Karpas-422 (cell line): ENCODE measurements around the gene P2RX5. TPM values are rescaled to one million over a fixed set of nuclear protein-coding genes. Genes with fewer than 3 reads are reported as not detected.

Experiments used
- DNase-seq: peaks from one replicate; pipeline ENCODE4 v3.0.0-alpha.2; 2015
- H2AFZ ChIP-seq: fragments of 200-600 bp; sonication (generic); 2 replicates; pipeline ENCODE4 v1.6.1; 2014; ENCODE audit warnings: antibody characterized with exemption, low read length, mixed read lengths
- H3K27ac ChIP-seq: fragments of 200-600 bp; sonication (generic); 2 replicates; pipeline ENCODE4 v1.5.1; 2014; ENCODE audit warnings: mild to moderate bottlenecking, low read length, moderate library complexity
- H3K27me3 ChIP-seq: fragments of 200-600 bp; sonication (generic); 2 replicates; pipeline ENCODE4 v1.6.1; 2014; ENCODE audit warnings: low read length, mixed read lengths
- H3K36me3 ChIP-seq: fragments of 200-600 bp; sonication (generic); 2 replicates; pipeline ENCODE4 v1.6.1; 2014; ENCODE audit warnings: low read length, mixed read lengths; ENCODE audit not compliant: insufficient read depth
- H3K4me1 ChIP-seq: fragments of 200-600 bp; sonication (generic); 2 replicates; pipeline ENCODE4 v1.6.1; 2014; ENCODE audit warnings: mild to moderate bottlenecking, low read length, mixed read lengths
- H3K4me2 ChIP-seq: fragments of 200-600 bp; sonication (generic); 2 replicates; pipeline ENCODE4 v1.6.1; 2014; ENCODE audit warnings: low read length, low read depth, mild to moderate bottlenecking; ENCODE audit not compliant: poor library complexity, severe bottlenecking
- H3K4me3 ChIP-seq: fragments of 200-600 bp; sonication (generic); 2 replicates; pipeline ENCODE4 v1.5.1; 2014; ENCODE audit warnings: mild to moderate bottlenecking, antibody characterized with exemption, low read length, mixed read lengths
- H3K79me2 ChIP-seq: fragments of 200-600 bp; sonication (generic); 2 replicates; pipeline ENCODE4 v1.6.1; 2014; ENCODE audit warnings: mild to moderate bottlenecking, low read length, mixed read lengths
- H3K9ac ChIP-seq: fragments of 200-600 bp; sonication (generic); 2 replicates; pipeline ENCODE4 v1.6.0; 2014; ENCODE audit warnings: low read length
- H3K9me2 ChIP-seq: fragments of 200-600 bp; sonication (generic), shearing (Covaris generic); replicated peaks from 2 replicates; pipeline ENCODE4 v1.6.0; 2014; ENCODE audit warnings: mild to moderate bottlenecking, low read length, moderate library complexity; ENCODE audit not compliant: insufficient read depth
- H3K9me3 ChIP-seq: fragments of 300-700, 200-600 bp; sonication (generic); 2 replicates; pipeline ENCODE4 v1.6.1; 2014; ENCODE audit warnings: low read length, mixed read lengths
- H4K20me1 ChIP-seq: fragments of 200-600 bp; sonication (generic); 2 replicates; pipeline ENCODE4 v1.6.1; 2014; ENCODE audit warnings: mild to moderate bottlenecking, antibody characterized with exemption, low read length, low read depth; ENCODE audit not compliant: insufficient read depth
- total RNA-seq: library from RNA; depleted of rRNA; stranded (reverse); fragments of >200 nt; shearing (Covaris generic); gene quantifications from 2 replicates; pipeline ENCODE4 v1.2.3, GENCODE V29; 2014; ENCODE audit warnings: low replicate concordance

P2RX5 gene
- total RNA-seq, 1 experiment from 2014 or later = 60.4 TPM

DNA sequence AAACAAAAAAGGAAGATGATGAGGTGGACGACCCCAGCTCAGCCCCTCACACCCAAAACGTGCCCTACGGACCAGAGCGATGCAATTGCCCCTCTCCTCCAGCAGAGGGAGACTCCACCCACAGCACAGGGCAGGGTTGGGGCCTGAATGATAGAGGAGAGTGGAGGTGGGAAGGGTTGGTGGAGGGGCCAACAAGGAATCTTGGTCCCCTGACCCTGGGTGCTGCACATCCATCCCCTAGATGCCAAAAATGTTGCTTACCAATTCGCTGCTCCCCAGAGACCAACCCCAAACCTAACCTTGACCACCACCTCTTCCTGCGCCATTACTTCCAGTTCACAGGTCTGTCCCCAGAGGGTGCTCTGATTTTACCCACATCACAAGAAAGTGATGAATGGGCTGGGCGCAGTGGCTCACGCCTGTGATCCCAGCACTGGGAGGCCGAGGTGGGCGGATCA, 12.9 kb downstream of the P2RX5 start:
- no peak overlapping the region for H3K4me2 ChIP-seq
- no peaks in the 10 kb centered on the region for H4K20me1 ChIP-seq
- no peaks in the 10 kb centered on the region for H3K9me3 ChIP-seq
- H3K4me3 ChIP-seq = no peak overlapping the region
- H3K27ac ChIP-seq = no peak overlapping the region
- no peaks in the 10 kb centered on the region for H3K79me2 ChIP-seq
- H3K36me3 ChIP-seq = 0 out of 2 replicates have a peak, but pooled peaks cover 4% of the 10 kb centered on the region
- no peaks in the 10 kb centered on the region for H3K27me3 ChIP-seq
- H3K9me2 ChIP-seq = no peaks in the 10 kb centered on the region
- H2AFZ ChIP-seq = no peak overlapping the region
- peaks cover 16% of the 10 kb centered on the region for H3K4me1 ChIP-seq
- DNase-seq = peak; percentile 88
- no peak overlapping the region for H3K9ac ChIP-seq

- Histone ChIP-seq H2AFZ (no peak overlapping the region), H3K9me2 (no peaks in the 10 kb centered on the region), H3K4me1 (peaks cover 13% of the 10 kb centered on the region), H3K4me3 (no peak overlapping the region), H3K79me2 (no peaks in the 10 kb centered on the region), H4K20me1 (no peaks in the 10 kb centered on the region), H3K9me3 (no peaks in the 10 kb centered on the region), H3K27me3 (no peaks in the 10 kb centered on the region), H3K9ac (no peak overlapping the region), H3K27ac (no peak overlapping the region), H3K4me2 (no peak overlapping the region), H3K36me3 (0 out of 2 replicates have a peak, but pooled peaks cover 4% of the 10 kb centered on the region)
- DNase-seq = no peak
Observed at GRCh38 chr17:3682033-3682432, 13.9 kb downstream of the P2RX5 start.

DNA sequence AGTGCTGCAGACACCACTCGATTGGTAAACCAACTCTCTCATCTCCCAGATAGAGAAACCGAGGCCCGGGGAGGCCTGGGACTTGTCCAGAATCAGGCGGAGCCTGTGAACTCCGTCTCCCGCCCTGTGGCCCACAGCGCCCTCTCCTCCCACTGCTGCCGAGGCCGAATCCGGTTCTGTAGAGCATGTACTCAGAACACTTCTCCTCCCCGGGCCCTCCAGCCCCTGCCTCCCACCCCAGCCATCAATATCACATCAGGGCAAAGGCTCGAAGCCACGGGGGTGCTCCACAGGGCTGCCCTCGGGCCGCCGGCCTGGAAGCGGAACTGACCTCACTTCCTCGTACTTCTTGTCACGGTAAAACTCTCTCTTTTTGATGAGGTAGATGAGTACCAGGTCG, 14.4 kb downstream of the P2RX5 start:
- Histone ChIP-seq H2AFZ (no peak overlapping the region), H3K4me2 (no peak overlapping the region), H3K9me2 (no peaks in the 10 kb centered on the region), H3K27ac (no peak overlapping the region), H3K36me3 (0 out of 2 replicates have a peak, but pooled peaks cover 4% of the 10 kb centered on the region), H3K79me2 (no peaks in the 10 kb centered on the region), H3K4me3 (no peak overlapping the region), H3K4me1 (peaks cover 13% of the 10 kb centered on the region), H3K27me3 (no peaks in the 10 kb centered on the region), H4K20me1 (no peaks in the 10 kb centered on the region), H3K9me3 (no peaks in the 10 kb centered on the region), H3K9ac (no peak overlapping the region)
- no peak for DNase-seq

GRCh38 chr17:3681057-3681456, 14.9 kb downstream of the P2RX5 start:
- Histone ChIP-seq H4K20me1 (no peaks in the 10 kb centered on the region), H3K9me2 (no peaks in the 10 kb centered on the region), H3K27ac (no peak overlapping the region), H3K4me2 (no peak overlapping the region), H3K79me2 (no peaks in the 10 kb centered on the region), H3K36me3 (0 out of 2 replicates have a peak, but pooled peaks cover 4% of the 10 kb centered on the region), H3K4me1 (peaks cover 13% of the 10 kb centered on the region), H2AFZ (no peak overlapping the region), H3K9ac (no peak overlapping the region), H3K4me3 (no peak overlapping the region), H3K9me3 (no peaks in the 10 kb centered on the region), H3K27me3 (no peaks in the 10 kb centered on the region)
- DNase-seq = no peak

DNA sequence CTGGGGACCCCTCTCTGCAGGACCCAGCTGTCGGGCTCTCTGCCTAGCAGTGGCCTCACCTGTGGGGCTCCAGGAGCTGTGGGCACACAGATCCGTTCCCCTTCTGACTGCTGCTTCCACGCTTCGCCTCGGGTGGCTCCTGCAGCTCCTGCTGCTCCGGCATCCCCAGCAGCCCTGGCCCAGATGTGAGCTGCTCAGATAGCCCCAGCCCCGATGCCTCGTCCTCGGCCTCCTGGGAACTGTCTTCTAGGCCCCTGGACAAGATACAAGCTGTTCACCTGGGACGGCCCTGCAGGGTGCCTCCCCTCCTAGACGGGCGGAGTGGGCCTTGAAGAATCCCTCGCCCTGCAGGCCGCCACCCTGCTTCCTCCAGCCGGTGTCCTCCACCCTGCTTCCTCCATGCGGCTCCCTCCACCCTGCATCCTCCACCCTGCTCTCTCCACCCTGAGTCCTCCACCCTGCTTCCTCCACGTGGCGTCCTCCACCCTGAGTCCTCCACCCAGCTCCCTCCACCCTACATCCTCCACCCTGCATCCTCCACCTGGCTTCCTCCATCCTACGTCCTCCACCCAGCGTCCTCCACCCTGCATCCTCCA, 16.3 kb downstream of the P2RX5 start:
- Histone ChIP-seq H3K9me3 (no peaks in the 10 kb centered on the region), H3K36me3 (0 out of 2 replicates have a peak, but pooled peaks cover 4% of the 10 kb centered on the region), H4K20me1 (no peaks in the 10 kb centered on the region), H3K4me2 (no peak overlapping the region), H3K27ac (no peak overlapping the region), H3K27me3 (no peaks in the 10 kb centered on the region), H3K79me2 (no peaks in the 10 kb centered on the region), H3K9ac (no peak overlapping the region), H2AFZ (no peak overlapping the region), H3K4me1 (peaks cover 8% of the 10 kb centered on the region), H3K4me3 (no peak overlapping the region), H3K9me2 (no peaks in the 10 kb centered on the region)
- no peak for DNase-seq

DNA sequence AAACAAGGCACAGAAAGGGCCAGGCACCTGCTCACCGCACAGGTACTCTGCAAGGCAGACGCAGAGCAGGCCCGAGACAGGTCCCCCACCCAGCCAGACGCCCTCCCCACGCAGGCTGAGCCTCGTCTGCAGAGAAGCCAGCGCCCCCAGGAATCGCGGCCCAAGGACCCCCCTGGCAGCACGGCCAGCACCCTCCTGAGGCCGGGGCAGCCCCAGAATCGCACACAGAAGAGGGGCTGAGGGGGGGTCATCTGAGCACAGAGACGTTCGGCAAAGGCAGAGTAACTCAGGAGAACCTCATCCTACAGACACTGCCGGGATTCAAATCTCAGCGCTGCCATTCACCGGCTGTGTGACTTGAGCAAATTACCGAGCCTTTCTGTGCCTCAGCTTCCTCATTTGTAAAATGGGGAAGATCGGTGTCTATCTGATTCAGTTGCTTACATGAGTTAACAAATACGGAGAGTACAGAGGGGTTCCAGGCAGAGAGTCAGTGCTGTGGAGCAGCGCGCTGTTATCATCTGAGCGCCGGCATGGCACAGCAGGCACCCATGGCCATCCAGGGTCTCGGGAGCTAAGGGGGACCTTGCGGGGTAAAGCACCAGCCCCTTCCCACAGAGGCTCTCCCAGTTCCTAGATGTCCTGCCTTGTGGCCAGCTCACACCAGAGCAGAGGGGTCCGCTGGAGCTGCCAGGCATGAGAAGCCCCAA, 17.0 kb downstream of the P2RX5 start:
- Histone ChIP-seq H3K36me3 (0 out of 2 replicates have a peak, but pooled peaks cover 4% of the 10 kb centered on the region), H3K27me3 (no peaks in the 10 kb centered on the region), H3K4me2 (no peak overlapping the region), H3K9ac (no peak overlapping the region), H3K79me2 (no peaks in the 10 kb centered on the region), H3K4me3 (no peak overlapping the region), H3K27ac (no peak overlapping the region), H3K4me1 (peaks cover 8% of the 10 kb centered on the region), H4K20me1 (no peaks in the 10 kb centered on the region), H2AFZ (no peak overlapping the region), H3K9me2 (no peaks in the 10 kb centered on the region), H3K9me3 (no peaks in the 10 kb centered on the region)
- no peak for DNase-seq

DNA sequence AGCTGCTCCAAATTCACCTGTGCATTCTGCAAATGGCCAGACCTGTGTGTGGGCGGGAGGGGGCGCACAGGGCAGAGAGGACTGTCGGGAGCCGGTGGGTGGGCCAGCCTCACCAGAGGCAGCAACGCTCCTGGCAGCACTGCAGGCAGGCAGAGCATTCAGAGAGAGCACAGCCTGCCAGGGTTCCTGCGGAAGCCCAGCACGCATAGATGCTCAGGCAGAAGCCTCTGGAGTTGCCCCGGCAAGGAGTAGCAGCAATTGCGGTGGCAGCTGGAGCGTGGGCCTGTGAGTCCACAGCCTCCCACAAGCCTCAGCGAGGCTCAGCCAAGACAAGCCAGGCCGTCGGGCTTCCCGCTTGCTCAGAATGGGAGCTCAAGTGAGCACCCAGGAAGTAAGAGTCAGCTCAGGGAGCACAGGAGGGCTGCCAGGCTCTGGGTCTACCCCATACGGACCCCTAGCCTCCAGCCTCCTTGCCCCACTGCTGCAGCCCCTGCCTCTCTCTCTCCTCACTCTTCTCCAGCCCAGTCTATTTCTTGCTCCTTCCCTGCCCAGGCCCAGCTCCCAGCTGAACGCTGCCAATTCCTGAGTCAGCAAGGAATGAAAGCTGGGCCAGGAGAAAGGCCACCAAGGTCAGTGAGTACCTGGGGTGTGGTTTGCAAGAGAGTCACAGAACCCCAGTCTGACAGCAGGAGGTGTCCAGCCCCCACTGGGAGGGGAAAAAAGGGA, 17.7 kb downstream of the P2RX5 start:
- H3K79me2 ChIP-seq = no peaks in the 10 kb centered on the region
- no peaks in the 10 kb centered on the region for H3K9me2 ChIP-seq
- no peak overlapping the region for H3K27ac ChIP-seq
- H3K4me3 ChIP-seq = no peak overlapping the region
- no peak overlapping the region for H2AFZ ChIP-seq
- no peak overlapping the region for H3K9ac ChIP-seq
- peaks cover 3% of the 10 kb centered on the region for H3K4me1 ChIP-seq
- H3K9me3 ChIP-seq = no peaks in the 10 kb centered on the region
- 0 out of 2 replicates have a peak, but pooled peaks cover 4% of the 10 kb centered on the region for H3K36me3 ChIP-seq
- H3K4me2 ChIP-seq = no peak overlapping the region
- no peaks in the 10 kb centered on the region for H3K27me3 ChIP-seq
- DNase-seq = no peak
- H4K20me1 ChIP-seq = no peaks in the 10 kb centered on the region

GRCh38 chr17:3675886-3676285, 20.1 kb downstream of the P2RX5 start:
- H3K4me3 ChIP-seq = no peak overlapping the region
- no peaks in the 10 kb centered on the region for H3K9me2 ChIP-seq
- DNase-seq = no peak
- H3K27ac ChIP-seq = no peak overlapping the region
- peaks cover 7% of the 10 kb centered on the region; the same call in 1 of the 2 replicates for H3K36me3 ChIP-seq
- no peak overlapping the region for H2AFZ ChIP-seq
- no peaks in the 10 kb centered on the region for H3K27me3 ChIP-seq
- H4K20me1 ChIP-seq = no peaks in the 10 kb centered on the region
- H3K79me2 ChIP-seq = peaks cover 6% of the 10 kb centered on the region; the same call in 1 of the 2 replicates
- no peak overlapping the region for H3K4me2 ChIP-seq
- no peak overlapping the region for H3K9ac ChIP-seq
- H3K4me1 ChIP-seq = no peaks in the 10 kb centered on the region
- no peaks in the 10 kb centered on the region for H3K9me3 ChIP-seq
